GM12801 (cell line): ENCODE measurements around the gene TGFBR2.

Source experiments
- TF ChIP-seq, protein P1 (sequence below): IDR thresholded peaks from one replicate; pipeline ENCODE4 v1.5.1; 2011; ENCODE audit warnings: control low read depth; ENCODE audit not compliant: insufficient read length; ENCODE audit errors: extremely low read depth

The TGFBR2 gene

GRCh38 chr3:30658328-30659052, 52.1 kb downstream of the TGFBR2 start:
- TF ChIP-seq, protein P1, sequence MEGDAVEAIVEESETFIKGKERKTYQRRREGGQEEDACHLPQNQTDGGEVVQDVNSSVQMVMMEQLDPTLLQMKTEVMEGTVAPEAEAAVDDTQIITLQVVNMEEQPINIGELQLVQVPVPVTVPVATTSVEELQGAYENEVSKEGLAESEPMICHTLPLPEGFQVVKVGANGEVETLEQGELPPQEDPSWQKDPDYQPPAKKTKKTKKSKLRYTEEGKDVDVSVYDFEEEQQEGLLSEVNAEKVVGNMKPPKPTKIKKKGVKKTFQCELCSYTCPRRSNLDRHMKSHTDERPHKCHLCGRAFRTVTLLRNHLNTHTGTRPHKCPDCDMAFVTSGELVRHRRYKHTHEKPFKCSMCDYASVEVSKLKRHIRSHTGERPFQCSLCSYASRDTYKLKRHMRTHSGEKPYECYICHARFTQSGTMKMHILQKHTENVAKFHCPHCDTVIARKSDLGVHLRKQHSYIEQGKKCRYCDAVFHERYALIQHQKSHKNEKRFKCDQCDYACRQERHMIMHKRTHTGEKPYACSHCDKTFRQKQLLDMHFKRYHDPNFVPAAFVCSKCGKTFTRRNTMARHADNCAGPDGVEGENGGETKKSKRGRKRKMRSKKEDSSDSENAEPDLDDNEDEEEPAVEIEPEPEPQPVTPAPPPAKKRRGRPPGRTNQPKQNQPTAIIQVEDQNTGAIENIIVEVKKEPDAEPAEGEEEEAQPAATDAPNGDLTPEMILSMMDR: no peak

- TF ChIP-seq, protein P1: no peak
Observed at GRCh38 chr3:30659270-30660130, 53.1 kb downstream of the TGFBR2 start.

DNA sequence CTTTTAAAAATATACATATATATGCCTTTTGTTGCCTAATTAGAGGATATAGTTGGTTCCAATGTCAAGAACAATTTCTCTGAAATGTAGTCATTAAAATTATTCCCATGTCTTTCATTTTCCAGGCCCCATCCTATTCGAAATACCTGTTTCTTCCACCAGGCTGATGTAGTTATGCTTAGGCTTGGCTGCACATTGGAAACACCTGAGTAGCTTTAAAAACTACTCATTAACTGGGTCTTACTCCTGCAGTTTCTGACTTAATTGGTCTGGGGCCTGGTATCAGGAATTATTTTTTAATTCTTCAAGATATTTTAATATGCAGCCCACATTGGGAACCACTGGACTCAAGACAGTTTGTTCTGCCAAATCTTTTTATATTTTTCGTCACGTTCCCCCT, 53.7 kb downstream of the TGFBR2 start:
- TF ChIP-seq, protein P1: no peak

- TF ChIP-seq, protein P1: no peak
Observed at GRCh38 chr3:30660656-30661055, 54.3 kb downstream of the TGFBR2 start.

DNA sequence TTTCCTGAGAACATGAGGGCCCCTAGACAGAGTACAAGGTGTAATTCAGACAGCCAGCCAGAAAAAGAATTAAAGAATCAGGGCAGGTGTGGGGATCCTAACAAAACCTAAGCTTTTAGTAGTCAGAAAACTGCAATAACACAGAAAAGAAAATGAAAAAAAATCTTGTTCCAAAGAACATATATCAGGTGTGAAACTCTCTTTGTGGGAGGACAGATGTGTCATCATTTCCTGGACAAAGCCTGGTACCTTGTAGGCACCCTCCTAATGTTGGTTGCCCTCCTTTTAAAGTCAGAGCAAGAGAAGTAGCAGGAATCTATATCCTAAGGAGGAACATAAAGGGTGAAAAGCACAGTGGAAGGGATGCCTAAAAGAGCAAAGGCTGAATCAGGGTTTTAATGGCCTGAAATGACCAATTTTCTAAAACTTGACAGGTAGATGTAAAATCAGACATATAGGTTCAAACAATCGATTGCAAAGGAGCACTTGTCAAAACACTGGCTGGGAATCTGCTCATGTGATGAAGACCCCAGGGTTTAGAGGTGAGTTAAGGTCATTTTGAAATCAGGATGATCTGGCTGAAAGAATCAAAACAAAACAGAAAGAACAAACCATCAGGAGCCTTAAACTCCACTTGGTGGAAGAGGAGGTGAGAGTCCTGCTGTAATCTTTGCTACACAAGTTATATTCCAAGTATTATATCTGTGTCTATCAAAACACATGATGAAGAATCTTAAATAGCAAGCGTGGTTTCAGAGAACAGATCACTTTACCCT, 54.9 kb downstream of the TGFBR2 start:
- TF ChIP-seq, protein P1: no peak

DNA sequence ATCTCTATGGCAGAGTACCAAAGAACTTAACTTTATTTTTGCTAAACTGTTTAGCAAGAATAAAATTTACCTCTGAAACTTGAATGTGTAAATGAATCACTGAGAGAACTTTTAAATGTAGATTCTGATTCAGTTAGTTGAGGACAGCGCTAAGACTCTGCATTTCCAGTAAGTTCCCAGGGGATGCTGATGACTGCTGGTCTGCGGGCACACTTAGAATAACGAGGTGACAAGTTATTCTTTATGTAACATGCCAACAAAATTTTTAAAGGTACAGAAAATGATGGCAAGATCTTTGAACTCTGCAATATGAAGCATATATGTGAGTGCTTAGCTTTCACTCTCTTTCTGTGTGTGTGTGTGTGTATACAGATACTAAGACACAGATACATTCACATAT, 56.4 kb downstream of the TGFBR2 start:
- TF ChIP-seq, protein P1: no peak
